HG02798 (cell line): ENCODE results near the gene KPNA1.

Experiments
- ATAC-seq: cut with Tn5 transposase; IDR thresholded peaks from one replicate; pipeline ENCODE4 v1.9.1; 2021; ENCODE audit warnings: mild to moderate bottlenecking; ENCODE audit not compliant: unreplicated experiment, poor library complexity

KPNA1 gene

DNA sequence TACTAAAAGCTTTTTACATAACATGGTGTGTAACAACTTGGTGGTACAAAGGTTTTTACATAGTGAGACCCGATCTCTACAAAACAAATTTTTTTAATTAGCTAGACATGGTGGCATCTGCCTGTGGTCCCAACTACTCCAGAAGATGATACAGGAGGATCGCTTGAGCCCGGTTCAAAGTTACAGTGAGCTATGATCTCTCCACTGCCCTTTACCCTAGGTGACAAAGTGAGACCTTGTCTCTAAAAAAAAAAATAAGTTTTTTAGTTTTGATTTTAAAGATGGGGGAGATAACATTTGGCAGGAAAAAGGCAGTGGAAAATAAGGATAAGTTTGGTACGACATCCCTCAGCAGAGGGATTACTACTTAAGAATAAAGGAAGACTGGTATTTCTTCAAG is 124.8 kb downstream of the KPNA1 start:
- ATAC-seq = no peak

DNA sequence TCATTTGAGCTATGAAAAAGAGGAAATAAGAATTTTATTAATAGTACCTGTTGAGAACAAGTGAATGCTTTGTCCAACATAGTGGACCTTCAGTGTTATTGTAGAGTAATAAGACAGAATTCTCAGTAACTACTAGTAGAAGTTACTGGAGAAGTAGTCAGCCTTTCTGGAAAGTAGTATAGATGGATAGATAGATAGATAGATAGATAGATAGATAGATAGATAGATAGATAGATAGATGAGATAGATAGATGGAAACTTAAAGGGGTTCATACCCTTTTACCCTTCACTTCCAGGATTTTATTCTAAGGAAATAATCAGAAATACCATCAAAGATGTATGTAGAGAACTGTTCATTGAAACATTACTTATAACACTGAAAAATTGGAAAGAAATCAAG is 125.5 kb downstream of the KPNA1 start:
- ATAC-seq = no peak

DNA sequence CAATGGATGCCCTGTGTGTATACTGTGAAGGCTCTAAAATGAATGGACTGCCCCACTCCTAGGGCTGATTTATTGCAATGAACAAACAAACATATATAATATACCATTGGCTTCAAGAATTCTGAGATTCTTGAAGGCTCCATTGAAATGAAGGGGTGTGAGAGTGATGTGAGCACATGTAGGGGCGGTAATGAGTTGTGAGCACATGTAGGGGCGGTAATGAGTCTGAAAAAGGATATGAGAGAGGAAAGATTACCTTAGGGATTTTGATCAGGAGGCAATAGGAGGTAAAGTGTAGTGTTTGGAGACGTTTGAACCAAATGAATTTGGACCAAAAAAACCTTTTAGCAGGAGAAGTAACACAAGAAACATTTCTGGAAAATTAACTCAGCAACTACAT is 127.0 kb downstream of the KPNA1 start:
- ATAC-seq = no peak

DNA sequence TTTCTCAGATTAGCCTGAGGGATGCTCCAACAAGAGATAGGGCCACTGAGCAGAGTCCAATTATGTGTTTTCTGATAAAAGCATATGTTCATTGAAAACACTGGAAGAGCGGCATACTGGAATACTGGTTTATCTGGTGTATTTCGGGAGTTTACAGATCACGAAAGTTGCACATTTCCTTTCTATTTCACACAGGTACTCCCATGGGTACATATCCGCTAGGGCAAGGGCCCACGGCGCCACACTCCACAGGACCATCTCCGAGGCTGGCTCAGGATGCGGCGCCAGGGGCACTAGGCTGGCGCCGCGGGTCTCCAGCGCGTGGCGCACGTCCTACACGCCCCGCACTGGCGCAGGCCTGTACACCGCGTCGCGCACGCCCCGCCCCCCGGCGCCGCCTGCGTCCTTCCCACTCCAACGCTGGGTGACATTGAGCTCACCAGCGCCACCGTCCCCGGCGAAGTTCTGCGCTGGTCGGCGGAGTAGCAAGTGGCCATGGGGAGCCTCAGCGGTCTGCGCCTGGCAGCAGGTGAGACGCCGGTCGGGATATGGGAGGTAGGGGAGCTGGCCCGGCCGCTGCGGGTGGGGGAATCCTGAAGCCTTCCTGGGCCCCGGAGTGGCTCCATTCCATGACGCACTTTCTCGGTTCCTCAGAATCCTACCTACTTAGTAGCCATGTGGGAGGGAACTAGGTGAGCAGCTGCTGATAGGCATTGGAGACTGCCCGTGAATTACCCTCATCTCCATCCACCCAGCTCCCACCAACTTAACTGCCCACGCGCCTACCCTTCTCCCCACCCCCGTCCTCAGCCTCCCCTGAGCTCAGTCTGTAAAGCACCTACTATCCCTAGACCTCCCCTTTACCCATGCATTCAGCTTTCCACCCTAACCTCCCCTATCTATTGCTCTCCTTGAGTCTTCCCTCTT is 130.7 kb downstream of the KPNA1 start, which contains the start of gene FAM162A:
Gene FAM162A, plus strand, starts transcription at position 412 of the 927 bp plus-strand sequence. Its CDS starts 84 bp downstream, at position 496.
- ATAC-seq = peak; percentile 94

DNA sequence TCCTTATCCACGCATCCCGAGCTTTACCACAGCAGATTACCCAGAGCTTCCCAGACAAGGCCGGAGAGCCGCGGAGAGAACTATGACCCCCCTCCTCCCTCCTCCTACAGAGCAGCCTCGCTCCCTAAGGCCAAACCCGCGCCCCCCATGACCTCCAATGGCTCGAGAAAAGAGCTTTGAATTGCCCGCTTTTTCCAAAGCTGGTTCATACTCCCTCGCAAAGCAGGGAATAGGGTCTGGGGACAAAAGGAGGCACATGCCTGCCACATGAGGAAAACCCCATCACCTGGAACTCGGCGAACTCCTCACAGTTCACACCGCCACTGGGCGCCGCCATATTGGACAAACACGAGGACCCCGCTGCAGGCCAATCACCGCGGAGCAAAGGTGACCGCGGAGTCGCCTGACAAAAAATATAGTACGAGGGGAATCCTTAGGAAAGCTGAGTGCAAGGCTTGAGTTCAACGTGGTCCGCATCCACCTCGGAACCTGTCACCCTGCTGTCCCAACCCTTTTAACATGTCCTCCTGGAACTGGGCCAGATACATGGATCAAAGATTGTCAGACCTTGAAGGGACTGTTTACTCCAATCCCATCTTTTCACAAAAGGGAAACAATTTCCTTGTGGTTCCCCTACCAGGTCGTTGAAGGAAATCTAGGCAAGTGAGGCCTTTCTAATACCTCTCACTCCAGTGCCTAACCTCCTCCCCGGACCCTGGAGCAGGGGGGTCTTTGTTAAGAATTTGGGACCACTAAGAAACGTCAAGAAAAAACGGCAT is 131.7 kb downstream of the KPNA1 start, which contains the start of gene MIX23:
Gene MIX23, minus strand, starts transcription at position 344 of the 779 bp plus-strand sequence. Its CDS starts 7 bp downstream, at position 337.
- ATAC-seq = peak; percentile 50

DNA sequence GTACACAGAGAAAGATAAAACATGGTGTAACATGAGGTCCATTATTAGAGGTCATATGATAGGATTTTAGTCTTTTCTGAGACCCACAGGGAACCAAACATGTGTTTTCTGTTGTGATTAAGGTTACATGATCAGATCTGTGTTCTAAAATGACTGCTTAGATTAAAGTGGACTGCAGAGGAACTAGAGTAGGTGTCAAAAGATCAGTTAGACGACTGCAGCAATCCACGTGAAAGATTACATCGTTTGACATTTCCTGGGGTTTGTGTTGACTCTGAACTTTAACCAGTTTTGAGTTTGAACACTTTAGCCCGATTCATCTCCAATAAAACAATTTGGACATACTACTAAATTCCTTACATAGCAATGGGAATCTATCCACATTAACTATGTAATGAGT is 136.8 kb downstream of the KPNA1 start:
- no peak for ATAC-seq

DNA sequence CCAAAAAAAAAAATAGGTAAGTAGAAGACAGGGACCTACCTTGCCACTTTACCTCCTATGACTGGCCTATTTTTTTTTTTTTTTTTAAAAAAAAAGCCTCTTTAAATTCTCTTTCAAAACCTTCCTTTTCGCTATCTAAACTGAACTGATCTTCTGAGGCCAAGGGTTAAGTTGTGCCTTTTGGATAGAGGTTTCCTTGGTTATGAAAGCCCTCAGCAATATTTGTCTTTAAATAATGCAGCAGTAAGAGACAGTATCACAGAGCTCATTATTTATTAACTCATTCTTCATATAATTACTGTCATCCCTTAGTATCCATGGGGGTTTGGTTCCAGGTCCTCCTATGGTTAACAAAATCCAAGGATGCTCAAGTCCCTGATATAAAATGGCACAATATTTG is 140.7 kb downstream of the KPNA1 start:
- ATAC-seq = no peak
